ENCODE measurements around the gene LMTK3.

LMTK3 gene

GRCh38 chr19:48442116-48443035, 69.3 kb downstream of the LMTK3 start:
- H3K9me3 Mint-ChIP-seq = no peaks in the 10 kb centered on the region
- peaks cover 34% of the 10 kb centered on the region for H3K36me3 Mint-ChIP-seq (ENCODE audit: low read depth)
- H3K27ac Mint-ChIP-seq = no peak overlapping the region
- intact Hi-C loops (cut with micrococcal nuclease) = no loop called here
- H3K4me3 Mint-ChIP-seq = peak overlapping the region; percentile 10
- H3K27me3 Mint-ChIP-seq = peaks cover 39% of the 10 kb centered on the region
- peaks cover 29% of the 10 kb centered on the region for H3K4me1 Mint-ChIP-seq (ENCODE audit: low read depth)

- Mint-ChIP-seq H3K4me3 (no peak overlapping the region), H3K27me3 (peaks cover 44% of the 10 kb centered on the region), H3K36me3 (ENCODE audit: low read depth) (peaks cover 26% of the 10 kb centered on the region), H3K9me3 (no peaks in the 10 kb centered on the region), H3K27ac (no peak overlapping the region), H3K4me1 (ENCODE audit: low read depth) (peaks cover 27% of the 10 kb centered on the region)
- intact Hi-C loops (cut with micrococcal nuclease) = no loop called here
These were observed 70.1 kb downstream of the LMTK3 start for GRCh38 chr19:48441360-48442050.

DNA sequence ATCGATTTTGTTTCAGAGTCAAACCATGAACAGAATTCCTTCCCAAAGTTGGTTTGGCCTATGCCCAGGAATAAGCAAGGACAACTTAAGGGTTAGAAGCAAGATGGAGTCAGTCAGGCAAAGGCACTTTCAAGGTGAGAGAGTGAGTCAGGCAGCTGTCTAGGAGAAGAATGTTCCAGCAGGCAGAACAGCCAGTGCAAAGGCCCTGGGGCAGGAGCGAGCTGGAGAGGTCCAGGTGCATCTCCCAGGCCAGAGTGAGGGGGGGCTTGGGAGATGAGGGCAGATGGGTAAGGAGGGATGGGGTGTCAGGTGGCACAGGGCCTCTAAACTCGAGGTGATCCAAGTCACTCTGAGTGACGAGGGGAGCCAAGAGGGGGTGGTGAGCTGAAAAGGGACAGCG, 75.0 kb downstream of the LMTK3 start:
- Mint-ChIP-seq H3K4me3 (no peak overlapping the region), H3K36me3 (ENCODE audit: low read depth) (peaks cover 2% of the 10 kb centered on the region), H3K9me3 (no peaks in the 10 kb centered on the region), H3K4me1 (ENCODE audit: low read depth) (peaks cover 6% of the 10 kb centered on the region), H3K27ac (no peak overlapping the region), H3K27me3 (peaks cover 31% of the 10 kb centered on the region)
- intact Hi-C loops (cut with micrococcal nuclease) = no loop called here
